Chondrocyte (in vitro differentiated cells): ENCODE data around the gene USP3. TPM values are rescaled to one million over a fixed set of nuclear protein-coding genes. Genes with fewer than 3 reads are reported as not detected.

Experiments
- DNase-seq: peaks from one replicate; pipeline ENCODE4 v3.0.0; 2021; ENCODE audit warnings: mixed read lengths, low spot score
- H3K27ac Mint-ChIP-seq: one replicate; pipeline ENCODE4 v1.8.0; 2021; ENCODE audit warnings: mild to moderate bottlenecking, moderate library complexity, mixed read lengths; ENCODE audit not compliant: unreplicated experiment
- H3K27me3 Mint-ChIP-seq: 2 replicates; pipeline ENCODE4 v1.8.0; 2021; ENCODE audit warnings: low read depth, mixed read lengths
- H3K36me3 Mint-ChIP-seq: 2 replicates; pipeline ENCODE4 v1.8.0; 2021; ENCODE audit warnings: low read depth, mixed read lengths
- H3K4me1 Mint-ChIP-seq: 2 replicates; pipeline ENCODE4 v1.8.0; 2021; ENCODE audit warnings: low read depth, mild to moderate bottlenecking, mixed read lengths
- H3K4me3 Mint-ChIP-seq: one replicate; pipeline ENCODE4 v1.8.0; 2021; ENCODE audit warnings: mild to moderate bottlenecking, moderate library complexity, mixed read lengths; ENCODE audit not compliant: unreplicated experiment
- H3K9me3 Mint-ChIP-seq: 2 replicates; pipeline ENCODE4 v1.8.0; 2021; ENCODE audit warnings: low read depth, mixed read lengths
- total RNA-seq: library from RNA; stranded (reverse); gene quantifications from 3 replicates; pipeline ENCODE4 v1.2.1, GENCODE V29; 2021
- TF ChIP-seq, protein P1 (sequence below): fragments of 200-600 bp; sonication (generic); IDR thresholded peaks from 2 replicates; pipeline ENCODE4 v1.5.0; 2021; ENCODE audit warnings: antibody characterized with exemption, mild to moderate bottlenecking, moderate library complexity

USP3 gene
- total RNA-seq, 1 donor from 2014 or later = 27.6 TPM

DNA sequence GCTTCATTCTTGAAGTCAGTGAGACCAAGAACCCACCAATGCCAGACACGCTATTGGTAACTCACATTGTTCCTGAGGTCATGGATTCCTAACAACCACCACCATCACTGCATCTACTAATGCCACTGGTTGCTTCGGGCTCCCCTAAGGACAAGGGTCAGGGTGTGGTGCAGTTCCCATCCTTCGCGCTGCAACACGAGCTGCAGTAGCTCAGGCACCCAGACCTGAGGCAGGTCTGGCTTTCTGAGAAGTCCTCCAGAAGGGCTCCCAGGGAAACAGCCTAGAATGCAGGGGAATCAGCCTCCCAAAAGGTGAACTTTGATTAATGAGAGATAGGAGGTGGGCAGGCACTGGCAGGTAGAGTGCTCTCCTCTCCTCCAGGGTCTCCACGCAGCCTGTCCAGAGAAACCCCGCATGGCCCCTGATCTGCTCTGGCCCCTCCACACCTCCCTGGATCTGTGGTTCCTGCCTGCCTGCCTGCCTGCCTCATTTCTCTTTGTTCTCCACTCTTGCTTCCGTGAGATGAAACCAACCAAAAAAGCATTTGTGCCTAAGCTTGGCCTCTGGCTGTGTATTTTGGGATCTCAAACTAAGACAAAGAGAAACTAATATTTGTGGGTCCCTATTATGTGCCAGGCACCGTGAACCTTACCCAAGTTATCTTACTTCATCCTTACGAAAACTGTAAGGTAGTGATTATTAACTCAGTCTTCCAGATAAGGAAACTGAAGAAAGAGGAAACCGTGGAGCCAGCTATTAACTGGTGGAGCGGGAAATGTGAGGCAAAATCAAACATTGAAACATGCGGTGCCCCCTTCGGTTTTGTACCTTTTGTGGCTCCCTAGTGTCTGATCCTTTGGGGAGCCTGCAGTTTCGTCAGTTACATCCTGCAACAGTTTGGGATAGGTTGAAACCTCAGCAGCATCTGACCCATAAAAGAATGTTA is 43.9 kb upstream of the USP3 start:
- Mint-ChIP-seq H3K9me3 (no peaks in the 10 kb centered on the region), H3K27ac (no peak overlapping the region), H3K27me3 (no peaks in the 10 kb centered on the region), H3K4me3 (no peak overlapping the region), H3K36me3 (peaks cover 2% of the 10 kb centered on the region), H3K4me1 (peaks cover 42% of the 10 kb centered on the region)
- TF ChIP-seq, protein P1, sequence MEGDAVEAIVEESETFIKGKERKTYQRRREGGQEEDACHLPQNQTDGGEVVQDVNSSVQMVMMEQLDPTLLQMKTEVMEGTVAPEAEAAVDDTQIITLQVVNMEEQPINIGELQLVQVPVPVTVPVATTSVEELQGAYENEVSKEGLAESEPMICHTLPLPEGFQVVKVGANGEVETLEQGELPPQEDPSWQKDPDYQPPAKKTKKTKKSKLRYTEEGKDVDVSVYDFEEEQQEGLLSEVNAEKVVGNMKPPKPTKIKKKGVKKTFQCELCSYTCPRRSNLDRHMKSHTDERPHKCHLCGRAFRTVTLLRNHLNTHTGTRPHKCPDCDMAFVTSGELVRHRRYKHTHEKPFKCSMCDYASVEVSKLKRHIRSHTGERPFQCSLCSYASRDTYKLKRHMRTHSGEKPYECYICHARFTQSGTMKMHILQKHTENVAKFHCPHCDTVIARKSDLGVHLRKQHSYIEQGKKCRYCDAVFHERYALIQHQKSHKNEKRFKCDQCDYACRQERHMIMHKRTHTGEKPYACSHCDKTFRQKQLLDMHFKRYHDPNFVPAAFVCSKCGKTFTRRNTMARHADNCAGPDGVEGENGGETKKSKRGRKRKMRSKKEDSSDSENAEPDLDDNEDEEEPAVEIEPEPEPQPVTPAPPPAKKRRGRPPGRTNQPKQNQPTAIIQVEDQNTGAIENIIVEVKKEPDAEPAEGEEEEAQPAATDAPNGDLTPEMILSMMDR = no peak
- no peak for DNase-seq

DNA sequence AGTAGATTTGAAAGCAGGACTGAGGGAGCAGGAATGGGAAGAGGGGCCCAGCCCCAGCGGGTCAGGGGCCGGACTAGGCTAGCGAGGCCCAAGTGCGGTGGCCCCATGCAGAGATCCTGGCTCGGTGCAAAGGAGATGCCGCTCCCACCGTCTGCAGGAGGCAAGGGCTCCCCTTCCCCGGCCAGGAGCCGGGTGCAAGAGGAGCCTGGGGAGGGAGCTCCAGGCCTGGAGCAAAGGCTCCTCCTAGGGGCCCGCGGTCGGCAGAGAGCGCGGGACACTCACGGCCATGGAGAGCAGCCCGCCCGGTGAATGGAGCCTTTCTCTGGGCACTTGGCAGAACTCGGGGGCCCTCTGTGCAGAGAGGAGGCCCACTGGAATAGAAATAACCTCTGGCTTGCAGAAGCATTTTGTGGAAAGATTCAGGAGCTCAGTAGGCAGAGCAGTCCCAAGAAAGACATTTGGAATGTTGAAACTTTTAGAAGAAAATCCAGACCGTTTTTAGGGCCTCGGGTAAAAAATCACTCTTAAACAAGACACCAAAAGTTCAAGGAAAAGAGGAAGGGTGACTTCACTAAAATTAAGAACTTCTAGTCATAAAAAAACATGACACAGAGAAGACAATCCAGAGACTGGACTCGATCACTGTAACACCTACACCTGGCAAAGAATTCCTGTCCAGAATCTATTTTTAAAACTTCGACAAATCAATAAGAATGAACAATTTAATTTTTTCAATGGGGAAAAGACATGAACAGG is 43.0 kb upstream of the USP3 start:
- Mint-ChIP-seq H3K9me3 (no peaks in the 10 kb centered on the region), H3K4me1 (peaks cover 44% of the 10 kb centered on the region), H3K36me3 (peaks cover 2% of the 10 kb centered on the region), H3K27me3 (no peaks in the 10 kb centered on the region), H3K27ac (peak overlapping the region; percentile 58), H3K4me3 (no peak overlapping the region)
- DNase-seq = no peak
- TF ChIP-seq, protein P1 = peak; percentile 52

DNA sequence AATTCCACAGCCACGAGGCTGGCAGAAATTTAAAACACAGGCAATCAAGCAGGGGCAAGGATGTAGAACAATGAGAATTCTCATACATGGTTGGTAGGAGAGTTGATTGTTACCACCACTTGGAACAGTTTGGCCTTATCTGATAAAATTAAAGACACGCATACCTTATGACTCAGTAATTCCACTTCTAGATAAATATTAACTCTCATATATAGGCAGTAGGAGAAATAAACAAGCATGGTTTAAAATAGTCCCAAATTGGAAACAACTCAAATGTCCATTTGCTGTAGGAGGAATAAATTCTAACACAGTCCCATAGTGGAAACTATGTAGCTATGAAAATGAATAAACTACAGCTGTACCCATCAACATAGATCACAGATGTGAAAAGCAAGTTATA is 42.3 kb upstream of the USP3 start:
- H3K9me3 Mint-ChIP-seq = no peaks in the 10 kb centered on the region
- H3K36me3 Mint-ChIP-seq = peaks cover 2% of the 10 kb centered on the region
- H3K27ac Mint-ChIP-seq = peak overlapping the region; percentile 18
- peaks cover 51% of the 10 kb centered on the region for H3K4me1 Mint-ChIP-seq
- TF ChIP-seq, protein P1 = no peak
- DNase-seq = no peak
- H3K4me3 Mint-ChIP-seq = no peak overlapping the region
- H3K27me3 Mint-ChIP-seq = peaks cover 2% of the 10 kb centered on the region

DNA sequence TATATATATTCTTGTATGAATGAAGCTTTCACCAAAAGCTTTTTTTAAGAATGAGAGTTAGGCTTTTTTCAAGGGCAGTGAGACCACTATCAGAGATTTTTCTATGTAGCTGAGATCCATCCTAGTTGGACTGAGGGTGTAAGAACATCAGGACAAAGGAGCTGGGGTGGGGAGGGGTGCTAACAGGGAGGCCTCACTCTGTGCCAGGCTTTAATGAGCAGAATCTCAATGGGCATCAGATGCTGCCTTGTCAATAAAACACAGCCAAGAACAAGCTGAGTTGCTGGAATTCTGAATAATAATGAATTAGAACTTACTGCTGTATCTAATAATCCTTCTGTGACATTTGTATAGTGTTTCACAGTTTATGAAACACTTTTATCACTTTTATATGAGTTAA is 41.4 kb upstream of the USP3 start:
- Mint-ChIP-seq H3K36me3 (peaks cover 2% of the 10 kb centered on the region), H3K27me3 (peaks cover 5% of the 10 kb centered on the region), H3K4me1 (peaks cover 51% of the 10 kb centered on the region), H3K4me3 (no peak overlapping the region), H3K9me3 (no peaks in the 10 kb centered on the region), H3K27ac (no peak overlapping the region)
- TF ChIP-seq, protein P1 = no peak
- DNase-seq = no peak

DNA sequence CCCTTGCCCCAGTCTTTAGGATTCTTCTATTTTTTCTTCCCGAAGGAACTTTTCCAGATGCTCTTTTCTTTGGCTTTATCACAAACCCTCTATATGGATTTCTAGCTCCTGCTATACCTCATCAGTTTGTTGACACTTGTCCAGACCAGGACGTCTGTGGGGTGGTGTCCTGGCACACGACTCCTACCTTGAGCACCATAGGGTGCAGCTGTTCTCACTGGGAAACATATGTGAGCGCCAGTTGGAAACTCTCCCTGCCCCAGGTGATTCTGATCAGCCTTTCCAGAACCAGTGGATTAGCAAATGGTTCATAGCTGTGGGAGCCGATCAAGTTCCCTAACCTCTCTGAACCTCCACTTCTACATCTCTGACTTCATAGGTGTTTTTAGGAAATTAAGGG is 40.6 kb upstream of the USP3 start:
- no peak overlapping the region for H3K27ac Mint-ChIP-seq
- H3K4me1 Mint-ChIP-seq = peaks cover 51% of the 10 kb centered on the region
- peaks cover 9% of the 10 kb centered on the region for H3K27me3 Mint-ChIP-seq
- H3K4me3 Mint-ChIP-seq = no peak overlapping the region
- TF ChIP-seq, protein P1 = no peak
- no peaks in the 10 kb centered on the region for H3K9me3 Mint-ChIP-seq
- no peak for DNase-seq
- no peaks in the 10 kb centered on the region for H3K36me3 Mint-ChIP-seq
